Caco-2 (cell line): ENCODE results near the gene TEAD1. TPM values are rescaled to one million over a fixed set of nuclear protein-coding genes. Genes with fewer than 3 reads are reported as not detected.

Experiments used
- BruUV-seq: library from RNA; stranded (reverse); fragments of 400-500 nt; replicated peaks from 2 replicates; lab custom pipeline; 2021; lab: Mats Ljungman, UMichigan
- CTCF ChIA-PET: fragments of 300-600 bp; sonication (Branson Sonifier 250); formaldehyde crosslinking; loops from one replicate; lab custom pipeline; 2022; ENCODE audit warnings: antibody characterized with exemption; lab: Charles Lee
- POLR2A ChIA-PET: fragments of 300-600 bp; sonication (Branson Sonifier 250); formaldehyde crosslinking; loops from one replicate; lab custom pipeline; 2022; ENCODE audit warnings: antibody characterized with exemption; lab: Charles Lee
- DNase-seq, 2 experiments: peaks; one replicate each; pipeline versions ENCODE4 v3.0.0 to v3.0.0-alpha.2; 2020 to 2022
- H3K27me3 ChIP-seq: replicated peaks from 2 replicates; pipeline ENCODE4 v1.6.0; 2011; ENCODE audit warnings: low read length; ENCODE audit not compliant: control insufficient read depth, insufficient read depth
- H3K36me3 ChIP-seq: 2 replicates; pipeline ENCODE4 v1.5.1; 2011; ENCODE audit warnings: low read length; ENCODE audit not compliant: control insufficient read depth, insufficient read depth
- H3K4me1 ChIP-seq: fragments of 250-450 bp; sonication (Bioruptor Pico); 2 replicates; pipeline ENCODE4 v1.5.1; 2020; ENCODE audit warnings: mild to moderate bottlenecking
- H3K4me3 ChIP-seq: 2 replicates; pipeline ENCODE4 v1.5.1; 2011; ENCODE audit warnings: low read depth, mild to moderate bottlenecking, control low read depth, low read length
- H3K9me3 ChIP-seq: fragments of 250-450 bp; sonication (Bioruptor Pico); 2 replicates; pipeline ENCODE4 v1.5.1; 2020; ENCODE audit warnings: mild to moderate bottlenecking, moderate library complexity
- H3K27ac Mint-ChIP-seq: one replicate; pipeline ENCODE4 v1.8.0; 2022; ENCODE audit warnings: mixed read lengths; ENCODE audit not compliant: unreplicated experiment
- H3K27me3 Mint-ChIP-seq: one replicate; pipeline ENCODE4 v1.8.0; 2022; ENCODE audit warnings: mixed read lengths; ENCODE audit not compliant: insufficient read depth, unreplicated experiment
- H3K36me3 Mint-ChIP-seq: one replicate; pipeline ENCODE4 v1.8.0; 2022; ENCODE audit warnings: mild to moderate bottlenecking, mixed read lengths; ENCODE audit not compliant: insufficient read depth, unreplicated experiment
- H3K4me1 Mint-ChIP-seq: one replicate; pipeline ENCODE4 v1.8.0; 2022; ENCODE audit warnings: low read depth, mixed read lengths; ENCODE audit not compliant: unreplicated experiment
- H3K4me3 Mint-ChIP-seq: one replicate; pipeline ENCODE4 v1.8.0; 2022; ENCODE audit warnings: mild to moderate bottlenecking, moderate library complexity, mixed read lengths; ENCODE audit not compliant: unreplicated experiment
- H3K9me3 Mint-ChIP-seq: one replicate; pipeline ENCODE4 v1.8.0; 2022; ENCODE audit warnings: mixed read lengths; ENCODE audit not compliant: unreplicated experiment
- intact Hi-C: fragments of 100-400 bp; cut with micrococcal nuclease; formaldehyde crosslinking; loops from one replicate; pipeline ENCODE4 v1.10.0; 2022; ENCODE audit not compliant: unreplicated experiment
- total RNA-seq: library from RNA; stranded (reverse); gene quantifications from 2 replicates; pipeline ENCODE4 v1.2.3, GENCODE V29; 2022
- TF ChIP-seq, protein P1 (sequence below), 2 experiments: fragments of 200-600 bp in 1 of 2; IDR thresholded peaks; 1 replicate in 1 of 2; 2 replicates in 1 of 2; pipeline versions ENCODE4 v1.5.1 to v1.8.0; 2011 to 2022; ENCODE audit warnings: antibody characterized with exemption in 1 of 2, control low read depth in 1 of 2, inconsistent platforms in 1 of 2, low read depth in 1 of 2, low read length in 1 of 2, mild to moderate bottlenecking in 1 of 2, moderate library complexity in 1 of 2; ENCODE audit not compliant: insufficient read depth in 1 of 2, severe bottlenecking in 1 of 2, unreplicated experiment in 1 of 2

The TEAD1 gene
- total RNA-seq, 1 experiment from 2014 or later: 144 TPM

DNA sequence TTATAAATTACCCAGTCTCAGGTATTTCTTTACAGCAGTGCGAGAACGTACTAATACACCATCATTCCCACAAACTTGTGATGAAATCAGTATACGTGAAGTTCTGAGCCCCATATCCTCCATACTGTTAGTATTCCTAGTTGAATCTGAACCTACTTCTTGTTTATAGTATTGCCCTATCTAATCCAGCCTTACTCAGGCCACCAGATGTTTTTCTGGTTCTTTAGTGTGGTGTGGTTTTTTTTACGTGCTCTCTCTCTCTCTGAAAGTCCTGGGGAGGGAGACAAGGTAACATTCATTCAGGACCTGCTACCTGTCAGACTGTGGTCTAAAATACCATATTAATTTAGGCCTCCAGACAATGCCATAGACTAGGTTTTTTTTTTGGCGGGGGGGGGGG lies 47.6 kb upstream of the TEAD1 start:
- Mint-ChIP-seq H3K36me3 (no peaks in the 10 kb centered on the region), H3K4me3 (no peak overlapping the region), H3K9me3 (peaks cover 26% of the 10 kb centered on the region), H3K27ac (no peak overlapping the region), H3K27me3 (no peaks in the 10 kb centered on the region), H3K4me1 (peaks cover 5% of the 10 kb centered on the region)
- no peaks in the 10 kb centered on the region for H3K27me3 ChIP-seq
- DNase-seq: no peak
- H3K4me3 ChIP-seq: no peak overlapping the region
- no peaks in the 10 kb centered on the region for H3K36me3 ChIP-seq
- BruUV-seq: no TSS peak
- TF ChIP-seq, protein P1, sequence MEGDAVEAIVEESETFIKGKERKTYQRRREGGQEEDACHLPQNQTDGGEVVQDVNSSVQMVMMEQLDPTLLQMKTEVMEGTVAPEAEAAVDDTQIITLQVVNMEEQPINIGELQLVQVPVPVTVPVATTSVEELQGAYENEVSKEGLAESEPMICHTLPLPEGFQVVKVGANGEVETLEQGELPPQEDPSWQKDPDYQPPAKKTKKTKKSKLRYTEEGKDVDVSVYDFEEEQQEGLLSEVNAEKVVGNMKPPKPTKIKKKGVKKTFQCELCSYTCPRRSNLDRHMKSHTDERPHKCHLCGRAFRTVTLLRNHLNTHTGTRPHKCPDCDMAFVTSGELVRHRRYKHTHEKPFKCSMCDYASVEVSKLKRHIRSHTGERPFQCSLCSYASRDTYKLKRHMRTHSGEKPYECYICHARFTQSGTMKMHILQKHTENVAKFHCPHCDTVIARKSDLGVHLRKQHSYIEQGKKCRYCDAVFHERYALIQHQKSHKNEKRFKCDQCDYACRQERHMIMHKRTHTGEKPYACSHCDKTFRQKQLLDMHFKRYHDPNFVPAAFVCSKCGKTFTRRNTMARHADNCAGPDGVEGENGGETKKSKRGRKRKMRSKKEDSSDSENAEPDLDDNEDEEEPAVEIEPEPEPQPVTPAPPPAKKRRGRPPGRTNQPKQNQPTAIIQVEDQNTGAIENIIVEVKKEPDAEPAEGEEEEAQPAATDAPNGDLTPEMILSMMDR (IDR thresholded peaks at IDR 0.05; ENCODE audit: insufficient read depth in 1 of 2, low read depth in 1 of 2, low read length in 1 of 2, severe bottlenecking in 1 of 2, unreplicated experiment in 1 of 2): no peak
- peaks cover 14% of the 10 kb centered on the region for H3K9me3 ChIP-seq
- intact Hi-C loops: no loop called here
- H3K4me1 ChIP-seq: no peaks in the 10 kb centered on the region
- ChIA-PET CTCF (no interaction called here), POLR2A (no interaction called here)

DNA sequence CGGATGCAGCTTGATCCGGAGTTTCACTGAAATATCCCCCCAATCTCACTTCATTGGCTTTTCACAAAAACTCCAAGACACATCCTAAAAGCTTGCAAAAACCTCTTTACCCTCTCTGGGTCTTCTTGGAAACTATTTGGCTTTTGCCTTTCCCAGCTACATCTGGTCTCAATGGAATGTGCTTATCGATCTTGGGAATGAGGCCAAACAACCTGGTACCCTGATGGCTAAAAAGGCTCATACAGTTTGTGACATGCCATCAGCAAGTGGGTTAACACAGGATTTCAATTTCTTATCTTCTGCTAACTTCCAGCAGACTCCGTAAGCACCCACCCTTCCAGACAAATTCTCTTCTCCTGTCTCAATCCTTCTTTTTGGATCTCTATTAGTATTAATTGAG lies 45.9 kb upstream of the TEAD1 start:
- no peak overlapping the region for H3K4me3 Mint-ChIP-seq
- BruUV-seq: no TSS peak
- TF ChIP-seq, protein P1 (IDR thresholded peaks at IDR 0.05; ENCODE audit: insufficient read depth in 1 of 2, low read depth in 1 of 2, low read length in 1 of 2, severe bottlenecking in 1 of 2, unreplicated experiment in 1 of 2): no peak
- H3K4me1 Mint-ChIP-seq: peaks cover 5% of the 10 kb centered on the region
- Histone ChIP-seq H3K36me3 (no peaks in the 10 kb centered on the region), H3K4me1 (no peaks in the 10 kb centered on the region), H3K9me3 (peaks cover 10% of the 10 kb centered on the region), H3K4me3 (no peak overlapping the region), H3K27me3 (no peaks in the 10 kb centered on the region)
- POLR2A ChIA-PET: no interaction called here
- no peaks in the 10 kb centered on the region for H3K36me3 Mint-ChIP-seq
- H3K27ac Mint-ChIP-seq: no peak overlapping the region
- peaks cover 18% of the 10 kb centered on the region for H3K9me3 Mint-ChIP-seq
- CTCF ChIA-PET: no interaction called here
- intact Hi-C loops: no loop called here
- DNase-seq: no peak
- no peaks in the 10 kb centered on the region for H3K27me3 Mint-ChIP-seq

DNA sequence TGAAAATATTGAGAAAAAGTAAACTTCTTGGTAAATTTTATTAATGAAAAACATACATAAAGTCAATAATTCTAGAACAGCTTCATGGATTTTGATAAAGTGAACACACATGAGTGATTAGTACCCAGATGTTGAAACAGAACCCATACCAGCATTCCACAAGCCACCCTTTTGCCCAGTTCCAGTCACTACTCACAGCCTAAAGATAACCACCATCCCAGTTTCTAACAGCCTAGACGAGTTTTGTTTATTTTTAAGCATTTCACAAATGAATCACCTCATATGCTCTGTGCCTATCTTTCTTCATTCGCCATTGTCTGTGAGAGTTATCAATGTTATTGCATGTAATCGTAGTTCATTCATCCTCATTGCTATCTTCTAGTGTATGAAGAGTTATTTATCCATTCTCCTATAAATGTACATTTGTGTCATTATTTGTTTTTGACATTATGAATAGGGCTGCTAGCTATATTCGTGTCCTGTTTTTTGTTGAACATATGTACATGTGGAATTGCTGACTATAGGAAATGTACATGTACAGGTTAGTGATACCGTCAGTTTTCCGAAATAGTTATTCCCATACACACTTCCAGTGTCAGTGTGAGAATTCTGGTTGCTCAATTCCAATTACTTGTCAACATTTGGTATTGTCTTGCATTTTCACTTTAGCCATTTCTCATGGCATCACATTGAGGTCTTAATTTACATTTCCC lies 44.5 kb upstream of the TEAD1 start:
- no peak overlapping the region for H3K4me3 ChIP-seq
- H3K4me1 Mint-ChIP-seq: peaks cover 5% of the 10 kb centered on the region

More for the DNA sequence above, 44.5 kb upstream of the TEAD1 start:
- H3K27me3 Mint-ChIP-seq: no peaks in the 10 kb centered on the region
- Histone ChIP-seq H3K27me3 (no peaks in the 10 kb centered on the region), H3K4me1 (no peaks in the 10 kb centered on the region), H3K36me3 (no peaks in the 10 kb centered on the region), H3K9me3 (no peaks in the 10 kb centered on the region; the same call in 1 of the 2 replicates)
- no peak overlapping the region for H3K27ac Mint-ChIP-seq
- no peak for DNase-seq
- BruUV-seq: no TSS peak
- ChIA-PET CTCF (no interaction called here), POLR2A (no interaction called here)
- intact Hi-C loops: no loop called here
- TF ChIP-seq, protein P1 (IDR thresholded peaks at IDR 0.05; ENCODE audit: insufficient read depth in 1 of 2, low read depth in 1 of 2, low read length in 1 of 2, severe bottlenecking in 1 of 2, unreplicated experiment in 1 of 2): no peak
- no peak overlapping the region for H3K4me3 Mint-ChIP-seq
- H3K36me3 Mint-ChIP-seq: no peaks in the 10 kb centered on the region
- H3K9me3 Mint-ChIP-seq: peaks cover 6% of the 10 kb centered on the region
